C4-2B (cell line): ENCODE data around the gene ZC2HC1C.

Source experiments
- CTCF ChIP-seq: fragments of 450-650 bp; conservative IDR thresholded peaks from 2 replicates; pipeline ENCODE4 v1.5.1; 2017; ENCODE audit warnings: mild to moderate bottlenecking
- ZFX ChIP-seq: fragments of 450-650 bp; IDR thresholded peaks from 2 replicates; pipeline ENCODE4 v1.6.1; 2017

- TF ChIP-seq CTCF (no peak), ZFX (no peak)
Observed at GRCh38 chr14:75040959-75041358, 28.5 kb upstream of the ZC2HC1C start.
